ENCODE results near the gene FAM227A. TPM values are rescaled to one million over a fixed set of nuclear protein-coding genes. Genes with fewer than 3 reads are reported as not detected.

Gene FAM227A
- total and polyA plus RNA-seq, 2 of the 13 experiments (the other 11 are each of a cell fraction or from before 2014, with no cell fraction given), result 1.0 to 1.5 TPM

DNA sequence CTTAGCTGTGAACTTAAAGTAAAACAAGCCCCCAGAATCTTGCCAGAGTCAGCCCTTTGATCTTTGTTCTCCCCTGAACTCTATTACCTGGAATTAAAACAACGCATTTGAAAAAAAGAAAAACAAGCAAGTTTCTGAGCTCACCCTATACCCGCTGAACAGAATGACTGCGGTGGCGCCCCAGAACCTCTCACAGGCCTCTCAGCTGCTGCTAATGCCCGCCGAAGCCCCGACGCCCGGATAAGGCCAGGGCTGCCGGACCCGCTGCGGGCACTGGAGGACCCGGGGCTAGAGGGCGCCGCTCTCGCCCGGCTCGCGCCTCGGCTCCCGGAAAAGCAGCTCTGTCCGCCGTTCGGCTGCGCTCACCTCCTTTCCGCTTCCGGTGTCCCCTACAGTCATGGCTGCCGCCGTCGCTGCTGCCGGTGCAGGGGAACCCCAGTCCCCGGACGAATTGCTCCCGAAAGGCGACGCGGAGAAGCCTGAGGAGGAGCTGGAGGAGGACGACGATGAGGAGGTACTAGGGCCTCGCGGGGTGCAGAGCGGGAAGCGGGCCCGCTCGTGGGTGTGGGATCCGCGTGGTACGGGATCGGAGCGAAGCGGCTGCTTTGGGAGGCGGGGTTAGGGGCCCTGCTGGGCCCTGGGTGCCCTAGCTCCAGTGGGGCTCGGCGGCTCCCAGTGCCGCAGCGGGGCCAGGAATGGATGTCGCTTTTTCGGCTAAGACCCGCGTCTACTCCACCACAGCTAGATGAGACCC lies 25.6 kb upstream of the FAM227A start, which contains the start of gene TOMM22 (continued):
- no peak for TF ChIP-seq BCLAF1 (IDR thresholded peaks at IDR 0.05)
- peak; percentile 94 for TF ChIP-seq NFKB2 (CRISPR knock-in tag; IDR thresholded peaks at IDR 0.05; ENCODE audit: borderline replicate concordance)
- TF ChIP-seq, protein P1, sequence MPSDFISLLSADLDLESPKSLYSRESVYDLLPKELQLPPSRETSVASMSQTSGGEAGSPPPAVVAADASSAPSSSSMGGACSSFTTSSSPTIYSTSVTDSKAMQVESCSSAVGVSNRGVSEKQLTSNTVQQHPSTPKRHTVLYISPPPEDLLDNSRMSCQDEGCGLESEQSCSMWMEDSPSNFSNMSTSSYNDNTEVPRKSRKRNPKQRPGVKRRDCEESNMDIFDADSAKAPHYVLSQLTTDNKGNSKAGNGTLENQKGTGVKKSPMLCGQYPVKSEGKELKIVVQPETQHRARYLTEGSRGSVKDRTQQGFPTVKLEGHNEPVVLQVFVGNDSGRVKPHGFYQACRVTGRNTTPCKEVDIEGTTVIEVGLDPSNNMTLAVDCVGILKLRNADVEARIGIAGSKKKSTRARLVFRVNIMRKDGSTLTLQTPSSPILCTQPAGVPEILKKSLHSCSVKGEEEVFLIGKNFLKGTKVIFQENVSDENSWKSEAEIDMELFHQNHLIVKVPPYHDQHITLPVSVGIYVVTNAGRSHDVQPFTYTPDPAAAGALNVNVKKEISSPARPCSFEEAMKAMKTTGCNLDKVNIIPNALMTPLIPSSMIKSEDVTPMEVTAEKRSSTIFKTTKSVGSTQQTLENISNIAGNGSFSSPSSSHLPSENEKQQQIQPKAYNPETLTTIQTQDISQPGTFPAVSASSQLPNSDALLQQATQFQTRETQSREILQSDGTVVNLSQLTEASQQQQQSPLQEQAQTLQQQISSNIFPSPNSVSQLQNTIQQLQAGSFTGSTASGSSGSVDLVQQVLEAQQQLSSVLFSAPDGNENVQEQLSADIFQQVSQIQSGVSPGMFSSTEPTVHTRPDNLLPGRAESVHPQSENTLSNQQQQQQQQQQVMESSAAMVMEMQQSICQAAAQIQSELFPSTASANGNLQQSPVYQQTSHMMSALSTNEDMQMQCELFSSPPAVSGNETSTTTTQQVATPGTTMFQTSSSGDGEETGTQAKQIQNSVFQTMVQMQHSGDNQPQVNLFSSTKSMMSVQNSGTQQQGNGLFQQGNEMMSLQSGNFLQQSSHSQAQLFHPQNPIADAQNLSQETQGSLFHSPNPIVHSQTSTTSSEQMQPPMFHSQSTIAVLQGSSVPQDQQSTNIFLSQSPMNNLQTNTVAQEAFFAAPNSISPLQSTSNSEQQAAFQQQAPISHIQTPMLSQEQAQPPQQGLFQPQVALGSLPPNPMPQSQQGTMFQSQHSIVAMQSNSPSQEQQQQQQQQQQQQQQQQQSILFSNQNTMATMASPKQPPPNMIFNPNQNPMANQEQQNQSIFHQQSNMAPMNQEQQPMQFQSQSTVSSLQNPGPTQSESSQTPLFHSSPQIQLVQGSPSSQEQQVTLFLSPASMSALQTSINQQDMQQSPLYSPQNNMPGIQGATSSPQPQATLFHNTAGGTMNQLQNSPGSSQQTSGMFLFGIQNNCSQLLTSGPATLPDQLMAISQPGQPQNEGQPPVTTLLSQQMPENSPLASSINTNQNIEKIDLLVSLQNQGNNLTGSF (CRISPR knock-in tag; IDR thresholded peaks at IDR 0.05), result peak; percentile 86
- TF ChIP-seq ZNF576 (CRISPR knock-in tag; IDR thresholded peaks at IDR 0.05), result peak; percentile 80; the same call in 1 of the 2 replicates
- TF ChIP-seq SMAD3 (CRISPR knock-in tag; IDR thresholded peaks at IDR 0.05), result peak; percentile 65
- TF ChIP-seq CEBPB (IDR thresholded peaks at IDR 0.05; ENCODE audit: borderline replicate concordance, low read depth, low read length), result no peak
- TF ChIP-seq FOSL1 (CRISPR knock-in tag; IDR thresholded peaks at IDR 0.05; ENCODE audit: borderline replicate concordance), result peak; percentile 42; the same call in 1 of the 2 replicates
- TF ChIP-seq, protein P2, sequence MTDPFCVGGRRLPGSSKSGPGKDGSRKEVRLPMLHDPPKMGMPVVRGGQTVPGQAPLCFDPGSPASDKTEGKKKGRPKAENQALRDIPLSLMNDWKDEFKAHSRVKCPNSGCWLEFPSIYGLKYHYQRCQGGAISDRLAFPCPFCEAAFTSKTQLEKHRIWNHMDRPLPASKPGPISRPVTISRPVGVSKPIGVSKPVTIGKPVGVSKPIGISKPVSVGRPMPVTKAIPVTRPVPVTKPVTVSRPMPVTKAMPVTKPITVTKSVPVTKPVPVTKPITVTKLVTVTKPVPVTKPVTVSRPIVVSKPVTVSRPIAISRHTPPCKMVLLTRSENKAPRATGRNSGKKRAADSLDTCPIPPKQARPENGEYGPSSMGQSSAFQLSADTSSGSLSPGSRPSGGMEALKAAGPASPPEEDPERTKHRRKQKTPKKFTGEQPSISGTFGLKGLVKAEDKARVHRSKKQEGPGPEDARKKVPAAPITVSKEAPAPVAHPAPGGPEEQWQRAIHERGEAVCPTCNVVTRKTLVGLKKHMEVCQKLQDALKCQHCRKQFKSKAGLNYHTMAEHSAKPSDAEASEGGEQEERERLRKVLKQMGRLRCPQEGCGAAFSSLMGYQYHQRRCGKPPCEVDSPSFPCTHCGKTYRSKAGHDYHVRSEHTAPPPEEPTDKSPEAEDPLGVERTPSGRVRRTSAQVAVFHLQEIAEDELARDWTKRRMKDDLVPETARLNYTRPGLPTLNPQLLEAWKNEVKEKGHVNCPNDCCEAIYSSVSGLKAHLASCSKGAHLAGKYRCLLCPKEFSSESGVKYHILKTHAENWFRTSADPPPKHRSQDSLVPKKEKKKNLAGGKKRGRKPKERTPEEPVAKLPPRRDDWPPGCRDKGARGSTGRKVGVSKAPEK (CRISPR knock-in tag; IDR thresholded peaks at IDR 0.05; ENCODE audit: borderline replicate concordance), result no peak
- peak; percentile 51; the same call in 1 of the 2 replicates for TF ChIP-seq ZNF362 (CRISPR knock-in tag; IDR thresholded peaks at IDR 0.05; ENCODE audit: borderline replicate concordance)
- peak; percentile 95 for TF ChIP-seq ZNF335 (CRISPR knock-in tag; IDR thresholded peaks at IDR 0.05)
- TF ChIP-seq PCBP2 (optimal IDR thresholded peaks at IDR 0.05; ENCODE audit: low read depth, low read length, poor library complexity, severe bottlenecking), result no peak
- TF ChIP-seq ZBTB2 (CRISPR knock-in tag; IDR thresholded peaks at IDR 0.05; ENCODE audit: low read depth), result peak; percentile 74
- TF ChIP-seq SAP130 (CRISPR knock-in tag; IDR thresholded peaks at IDR 0.05; ENCODE audit: low read depth), result peak; percentile 96

All from HepG2 (cell line).